Muscle layer of duodenum (tissue), 2 donors: ENCODE results near the gene ITGBL1.

Source experiments
- H3K27ac ChIP-seq: one replicate; pipeline ENCODE4 v1.7.0; 2013; ENCODE audit warnings: mild to moderate bottlenecking, low read length
- H3K27me3 ChIP-seq: one replicate; pipeline ENCODE4 v1.7.0; 2013; ENCODE audit warnings: low read depth, mild to moderate bottlenecking, control low read depth, low read length
- H3K36me3 ChIP-seq, 2 donors: one replicate each; pipeline ENCODE4 v1.7.0; 2013; ENCODE audit warnings: low read length in 2 of 2, control low read depth in 1 of 2, mild to moderate bottlenecking in 1 of 2; ENCODE audit not compliant: insufficient read depth in 2 of 2, control insufficient read depth in 1 of 2
- H3K4me1 ChIP-seq, 2 donors: one replicate each; pipeline ENCODE4 v1.7.0; 2013; ENCODE audit warnings: low read length in 2 of 2, mild to moderate bottlenecking in 2 of 2, control low read depth in 1 of 2, moderate library complexity in 1 of 2; ENCODE audit not compliant: insufficient read depth in 2 of 2, control insufficient read depth in 1 of 2
- H3K4me3 ChIP-seq, 2 donors: one replicate each; pipeline ENCODE4 v1.7.0; 2013; ENCODE audit warnings: low read length in 2 of 2, low read depth in 1 of 2, mild to moderate bottlenecking in 1 of 2
- H3K9me3 ChIP-seq, 2 donors: one replicate each; pipeline ENCODE4 v1.7.0; 2013; ENCODE audit warnings: low read length in 2 of 2, control low read depth in 1 of 2, mild to moderate bottlenecking in 1 of 2; ENCODE audit not compliant: control insufficient read depth in 1 of 2
- donor health status: healthy.

ITGBL1 gene

DNA sequence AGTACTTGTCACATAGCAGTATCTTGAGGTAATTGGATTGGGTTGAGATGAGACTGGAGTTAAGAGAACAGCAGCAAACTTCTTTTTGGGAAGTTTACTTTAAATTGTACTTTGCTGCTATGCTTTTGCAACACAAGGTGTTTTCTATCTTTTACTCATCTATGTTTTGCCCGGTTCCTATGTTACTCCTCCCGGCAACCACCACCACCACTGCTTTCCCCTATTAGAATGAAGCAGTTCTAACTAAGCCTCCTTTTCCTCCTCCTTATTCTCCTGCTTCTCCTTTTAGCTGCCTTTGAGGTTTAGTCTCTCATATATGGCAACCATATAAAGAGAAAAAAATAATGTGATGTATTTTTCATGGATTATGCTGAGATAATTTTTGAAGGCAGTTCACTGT is 233.5 kb downstream of the ITGBL1 start:
- Histone ChIP-seq H3K27me3 (no peaks in the 10 kb centered on the region), H3K36me3 (no peaks in the 10 kb centered on the region)

DNA sequence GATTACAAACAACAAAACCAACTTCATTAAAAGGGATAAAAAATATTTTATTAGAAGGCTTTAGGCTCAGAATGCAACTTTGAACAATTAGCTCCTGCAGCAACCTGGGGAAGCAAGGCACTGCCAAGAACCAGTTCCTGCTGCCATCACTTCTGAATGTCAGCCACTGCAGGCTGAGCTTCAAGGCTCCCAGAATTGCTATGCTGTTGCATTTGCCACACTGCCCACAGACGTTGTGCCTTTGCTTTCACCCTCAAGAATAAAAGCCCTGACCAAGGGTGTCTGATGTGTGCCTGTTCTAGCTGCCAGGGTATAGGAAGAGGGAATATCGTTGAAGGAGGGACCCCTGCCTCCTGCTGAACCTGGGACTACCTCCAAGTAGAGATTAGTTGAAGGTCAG is 238.4 kb downstream of the ITGBL1 start:
- H3K4me1 ChIP-seq, result no peaks in the 10 kb centered on the region
- no peak overlapping the region for H3K4me3 ChIP-seq
- no peaks in the 10 kb centered on the region for H3K27me3 ChIP-seq
- no peak overlapping the region for H3K27ac ChIP-seq
- no peaks in the 10 kb centered on the region for H3K36me3 ChIP-seq
- no peaks in the 10 kb centered on the region for H3K9me3 ChIP-seq

More for the DNA sequence above, 233.5 kb downstream of the ITGBL1 start:
- H3K9me3 ChIP-seq, result no peaks in the 10 kb centered on the region
- no peak overlapping the region for H3K4me3 ChIP-seq
- H3K27ac ChIP-seq, result no peak overlapping the region
- no peaks in the 10 kb centered on the region for H3K4me1 ChIP-seq

DNA sequence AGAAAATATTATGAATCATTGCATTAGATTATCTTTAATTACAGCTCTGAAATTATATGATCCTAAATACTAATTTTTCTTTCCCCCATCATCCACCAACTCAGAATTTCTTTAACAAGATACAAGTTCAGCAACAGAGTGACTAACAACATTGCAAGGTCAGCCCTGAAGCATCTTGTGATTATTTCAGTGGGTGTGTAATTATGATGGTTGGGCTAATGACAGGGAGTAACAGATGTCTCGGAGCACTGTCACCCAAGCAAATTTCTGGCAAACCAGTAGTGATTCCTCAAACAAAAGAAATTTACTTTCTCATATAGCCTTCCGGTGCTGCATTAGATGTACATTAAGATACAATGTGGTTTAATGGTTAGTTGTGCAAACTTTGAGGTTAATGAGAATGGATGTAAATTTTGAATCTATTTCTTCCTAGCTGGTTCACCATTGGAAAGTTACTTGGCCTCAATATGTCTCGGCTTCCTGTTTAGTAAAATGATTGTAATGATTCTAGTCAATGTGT is 238.9 kb downstream of the ITGBL1 start:
- H3K27me3 ChIP-seq, result no peaks in the 10 kb centered on the region
- no peaks in the 10 kb centered on the region for H3K36me3 ChIP-seq
- no peaks in the 10 kb centered on the region for H3K4me1 ChIP-seq
- no peak overlapping the region for H3K27ac ChIP-seq
- no peak overlapping the region for H3K4me3 ChIP-seq
- no peaks in the 10 kb centered on the region for H3K9me3 ChIP-seq

DNA sequence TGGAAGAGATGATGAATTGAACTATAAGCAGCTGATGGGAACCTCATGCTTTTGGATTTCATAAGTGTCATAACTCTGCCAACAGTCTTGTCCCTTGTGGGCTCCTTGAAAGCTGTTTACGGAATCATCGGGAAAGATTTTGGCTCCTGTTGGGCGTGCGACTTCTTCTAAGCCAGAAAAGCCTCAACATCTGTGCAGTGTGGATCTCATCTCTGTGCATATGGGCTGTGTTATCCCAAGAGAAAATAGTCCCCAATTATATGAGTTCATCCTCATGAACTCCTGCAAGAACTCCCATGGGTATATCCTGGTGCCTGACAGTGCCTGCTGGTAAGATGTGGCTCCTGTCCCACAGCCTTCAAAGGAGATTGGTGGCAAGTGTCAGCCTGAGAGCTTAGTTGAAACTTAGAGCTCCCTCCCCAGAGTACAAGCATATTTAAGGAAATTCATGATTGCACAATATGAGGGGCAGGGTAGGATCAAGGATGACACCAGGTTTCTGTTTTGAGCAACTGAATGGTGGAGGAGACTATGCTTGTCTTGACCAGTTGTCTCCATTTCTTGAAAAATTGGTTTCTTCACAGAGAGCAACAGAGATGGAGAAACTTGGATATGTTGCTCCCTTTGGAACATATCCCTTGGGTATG is 243.5 kb downstream of the ITGBL1 start:
- no peaks in the 10 kb centered on the region for H3K9me3 ChIP-seq
- H3K36me3 ChIP-seq, result no peaks in the 10 kb centered on the region
- no peak overlapping the region for H3K27ac ChIP-seq
- H3K4me1 ChIP-seq, result no peaks in the 10 kb centered on the region
- no peaks in the 10 kb centered on the region for H3K27me3 ChIP-seq
- H3K4me3 ChIP-seq, result no peak overlapping the region

DNA sequence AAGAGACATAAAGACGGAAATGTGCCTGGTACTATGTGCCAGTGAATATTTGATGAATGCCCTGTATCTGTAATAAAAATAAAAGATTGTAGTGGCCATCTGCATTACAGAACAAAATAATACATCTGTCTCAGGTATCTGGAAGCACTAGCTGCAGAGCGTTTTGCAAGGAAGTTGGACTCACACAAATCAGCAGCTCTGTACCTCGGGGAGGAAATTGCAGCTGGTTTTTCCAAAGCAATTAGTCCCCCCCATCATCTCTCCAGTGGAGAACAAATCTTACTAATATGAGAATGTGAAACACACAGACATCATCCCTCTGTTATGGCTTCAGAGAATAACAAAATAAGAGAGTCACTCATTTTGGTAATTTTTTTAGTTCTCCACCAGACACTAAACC is 245.3 kb downstream of the ITGBL1 start:
- H3K4me1 ChIP-seq, result no peaks in the 10 kb centered on the region
- H3K27ac ChIP-seq, result no peak overlapping the region
- H3K27me3 ChIP-seq, result no peaks in the 10 kb centered on the region
- H3K4me3 ChIP-seq, result no peak overlapping the region
- no peaks in the 10 kb centered on the region for H3K36me3 ChIP-seq
- no peaks in the 10 kb centered on the region for H3K9me3 ChIP-seq

DNA sequence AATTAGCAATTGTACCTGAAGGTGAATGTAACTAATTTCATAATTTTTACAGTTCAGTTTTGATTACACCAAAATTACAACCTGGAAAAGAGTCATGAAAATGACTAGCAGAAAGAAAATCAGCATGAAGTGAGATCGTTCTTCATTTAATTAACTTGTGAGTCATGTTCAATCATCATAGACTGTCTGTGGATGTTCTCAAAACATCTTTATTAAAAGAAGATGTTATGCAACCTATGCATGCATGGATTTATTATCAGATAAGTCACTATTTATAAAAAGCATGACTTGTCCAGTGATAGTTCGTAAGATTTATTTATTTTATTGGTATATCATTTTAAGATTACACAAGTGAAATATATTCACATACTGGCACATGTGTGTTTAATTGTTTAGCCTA is 245.9 kb downstream of the ITGBL1 start:
- no peak overlapping the region for H3K27ac ChIP-seq

DNA sequence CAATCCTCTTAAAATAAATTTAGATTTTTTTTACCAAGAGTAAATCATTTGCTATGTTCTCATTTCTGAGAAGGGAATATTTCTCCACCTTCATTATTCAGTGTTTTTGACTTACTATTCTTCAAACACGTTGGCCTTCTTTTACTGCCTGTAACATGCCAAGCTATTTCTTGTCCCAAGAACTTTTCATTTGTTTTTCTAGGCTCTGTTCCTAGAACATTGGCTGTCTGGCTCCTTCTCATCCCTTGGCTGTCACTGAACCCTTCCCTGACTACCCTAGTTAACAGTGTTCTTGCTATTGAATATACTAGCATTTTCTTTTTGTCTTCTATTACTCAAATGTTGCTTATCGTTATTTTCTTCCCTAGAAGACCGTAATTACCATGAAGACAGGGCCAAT is 248.1 kb downstream of the ITGBL1 start:
- Histone ChIP-seq H3K4me3 (no peak overlapping the region), H3K4me1 (no peaks in the 10 kb centered on the region), H3K27ac (no peak overlapping the region), H3K36me3 (no peaks in the 10 kb centered on the region), H3K9me3 (no peaks in the 10 kb centered on the region), H3K27me3 (no peaks in the 10 kb centered on the region)

More for the DNA sequence above, 245.9 kb downstream of the ITGBL1 start:
- no peaks in the 10 kb centered on the region for H3K27me3 ChIP-seq
- H3K36me3 ChIP-seq, result no peaks in the 10 kb centered on the region
- H3K4me3 ChIP-seq, result no peak overlapping the region
- H3K9me3 ChIP-seq, result no peaks in the 10 kb centered on the region
- no peaks in the 10 kb centered on the region for H3K4me1 ChIP-seq

DNA sequence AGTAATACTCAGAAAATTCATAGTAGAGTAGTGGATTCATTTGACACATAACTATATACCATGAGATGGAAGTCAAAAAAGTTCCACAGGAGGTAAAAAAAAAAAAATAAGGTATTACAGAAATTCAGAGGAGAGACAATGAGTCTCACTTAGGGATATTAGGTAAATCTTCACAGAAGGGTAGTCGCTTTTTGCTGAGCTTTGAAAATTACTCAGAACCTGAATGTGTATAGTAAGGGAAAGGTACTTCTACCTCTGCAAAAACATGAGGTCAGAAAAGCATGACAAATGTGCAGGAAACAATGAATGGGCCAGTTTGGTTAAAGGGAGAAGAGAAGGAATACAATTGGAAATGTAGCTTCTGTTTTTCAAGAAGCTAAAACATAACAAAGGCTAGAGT is 250.6 kb downstream of the ITGBL1 start:
- Histone ChIP-seq H3K4me1 (no peaks in the 10 kb centered on the region), H3K36me3 (no peaks in the 10 kb centered on the region), H3K4me3 (no peak overlapping the region)

DNA sequence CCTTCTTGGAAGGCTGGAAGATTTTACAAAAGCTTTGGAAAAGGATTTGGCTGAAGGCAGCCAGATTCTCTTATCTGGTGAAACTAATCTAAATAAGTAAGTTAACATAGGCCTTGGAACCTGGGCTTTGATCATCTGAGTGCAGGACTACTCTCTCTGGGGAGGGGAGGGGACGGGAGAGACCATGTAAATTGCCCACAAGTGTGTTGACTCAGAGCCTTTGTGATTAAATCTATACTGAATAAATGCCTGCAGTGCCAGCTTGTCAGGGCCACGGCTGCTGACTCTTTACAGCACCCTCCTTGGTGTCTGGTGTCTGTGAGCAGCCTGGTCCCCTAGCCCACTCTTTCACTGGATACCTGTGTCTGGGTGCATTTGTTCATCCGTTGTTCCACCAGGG is 251.4 kb downstream of the ITGBL1 start:
- Histone ChIP-seq H3K4me1 (no peaks in the 10 kb centered on the region), H3K9me3 (no peaks in the 10 kb centered on the region), H3K4me3 (no peak overlapping the region), H3K27ac (no peak overlapping the region), H3K27me3 (no peaks in the 10 kb centered on the region), H3K36me3 (no peaks in the 10 kb centered on the region)

More for the DNA sequence above, 250.6 kb downstream of the ITGBL1 start:
- Histone ChIP-seq H3K27me3 (no peaks in the 10 kb centered on the region), H3K27ac (no peak overlapping the region), H3K9me3 (no peaks in the 10 kb centered on the region)

DNA sequence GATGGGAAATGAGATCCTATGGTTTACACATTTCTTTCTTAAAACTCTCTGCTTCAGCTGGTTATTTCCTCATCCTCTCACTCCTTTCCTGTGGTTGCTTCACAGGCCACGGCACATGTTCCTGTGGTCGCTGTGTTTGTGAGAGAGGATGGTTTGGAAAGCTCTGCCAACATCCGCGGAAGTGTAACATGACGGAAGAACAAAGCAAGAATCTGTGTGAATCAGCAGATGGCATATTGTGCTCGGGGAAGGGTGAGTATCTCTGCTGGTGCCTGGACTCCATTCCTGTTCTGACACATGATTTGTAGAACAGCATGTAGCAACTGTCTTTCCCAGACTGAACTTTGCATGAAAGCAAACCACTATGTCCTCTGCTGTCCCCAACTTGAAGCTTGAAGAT is 254.2 kb downstream of the ITGBL1 start:
- H3K4me1 ChIP-seq, result no peaks in the 10 kb centered on the region
- H3K27ac ChIP-seq, result no peak overlapping the region
- H3K36me3 ChIP-seq, result no peaks in the 10 kb centered on the region
- no peaks in the 10 kb centered on the region for H3K9me3 ChIP-seq
- H3K27me3 ChIP-seq, result no peaks in the 10 kb centered on the region
- H3K4me3 ChIP-seq, result no peak overlapping the region

DNA sequence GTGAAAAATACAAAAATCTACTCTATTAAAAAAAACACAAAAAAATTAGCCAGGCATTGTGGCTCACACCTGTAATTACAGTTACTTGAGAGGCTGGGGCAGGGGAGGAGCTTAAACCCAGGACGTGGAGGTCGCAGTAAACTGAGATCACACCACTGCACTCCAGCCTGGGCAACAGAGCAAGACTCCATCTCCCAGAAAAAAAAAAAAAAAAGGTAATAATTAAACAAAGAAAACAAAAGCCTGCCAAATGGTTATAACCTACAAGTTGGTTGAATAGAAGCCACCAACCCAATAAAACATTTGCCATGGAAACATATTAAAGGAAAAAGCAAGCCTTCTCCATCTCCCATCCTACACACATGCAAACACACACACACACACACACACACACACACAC is 255.2 kb downstream of the ITGBL1 start:
- H3K4me1 ChIP-seq, result no peaks in the 10 kb centered on the region
- H3K27ac ChIP-seq, result no peak overlapping the region
- H3K4me3 ChIP-seq, result no peak overlapping the region

DNA sequence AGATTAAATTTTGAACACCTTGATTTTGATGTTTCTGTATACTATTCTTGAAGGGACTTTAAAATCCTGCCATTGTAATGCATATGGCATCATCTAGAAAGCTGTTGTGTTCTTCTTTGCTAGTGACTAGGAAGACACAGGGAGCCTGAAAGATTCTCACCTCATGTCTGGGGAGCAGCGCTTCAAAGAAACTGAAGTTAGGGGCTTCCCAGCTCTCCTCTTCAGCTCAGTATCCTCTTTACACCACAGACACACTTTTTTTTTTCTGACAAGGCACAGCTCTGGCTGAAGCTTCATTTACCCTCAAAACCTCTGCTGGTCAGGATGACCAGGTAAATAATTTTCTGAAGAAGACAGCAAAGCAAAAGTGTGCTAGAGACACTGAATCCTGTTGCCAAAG is 255.6 kb downstream of the ITGBL1 start:
- no peak overlapping the region for H3K27ac ChIP-seq
- no peaks in the 10 kb centered on the region for H3K9me3 ChIP-seq
- no peaks in the 10 kb centered on the region for H3K36me3 ChIP-seq
- H3K4me1 ChIP-seq, result no peaks in the 10 kb centered on the region
- no peaks in the 10 kb centered on the region for H3K27me3 ChIP-seq
- H3K4me3 ChIP-seq, result no peak overlapping the region

More for the DNA sequence above, 255.2 kb downstream of the ITGBL1 start:
- Histone ChIP-seq H3K27me3 (no peaks in the 10 kb centered on the region), H3K9me3 (no peaks in the 10 kb centered on the region), H3K36me3 (no peaks in the 10 kb centered on the region)
